HEK293 (cell line): ENCODE results near the gene SIX3.

Experiments used
- BCL11A ChIP-seq: fragments of 450-650 bp; formaldehyde crosslinking; IDR thresholded peaks from 2 replicates; pipeline ENCODE4 v1.5.1; 2016; ENCODE audit warnings: low read depth, missing biosample characterization, missing genetic modification characterization
- SETDB1 ChIP-seq: IDR thresholded peaks from one replicate; pipeline ENCODE4 v1.6.1; 2017; ENCODE audit warnings: mild to moderate bottlenecking, low read length, moderate library complexity, mixed read lengths; ENCODE audit not compliant: insufficient read length
- TCF7L2 ChIP-seq: IDR thresholded peaks from 2 replicates; pipeline ENCODE4 v1.6.1; 2011; ENCODE audit warnings: low read depth, mild to moderate bottlenecking, inconsistent platforms, low read length, moderate library complexity, borderline replicate concordance
- YY1 ChIP-seq: fragments of 450-650 bp; formaldehyde crosslinking; IDR thresholded peaks from 2 replicates; pipeline ENCODE4 v1.5.1; 2018; ENCODE audit warnings: missing biosample characterization, missing genetic modification characterization
- ZNF140 ChIP-seq: fragments of 450-650 bp; formaldehyde crosslinking; IDR thresholded peaks from 2 replicates; pipeline ENCODE4 v1.5.1; 2016; ENCODE audit warnings: missing biosample characterization, missing genetic modification characterization
- ZNF768 ChIP-seq: fragments of 450-650 bp; formaldehyde crosslinking; IDR thresholded peaks from 2 replicates; pipeline ENCODE4 v1.5.1; 2018; ENCODE audit warnings: missing biosample characterization, mild to moderate bottlenecking, missing genetic modification characterization
- TF ChIP-seq, protein P1 (sequence below): fragments of 450-650 bp; formaldehyde crosslinking; IDR thresholded peaks from 2 replicates; pipeline ENCODE4 v1.5.1; 2016; ENCODE audit warnings: missing biosample characterization, missing genetic modification characterization
- TF ChIP-seq, protein P2 (sequence below): IDR thresholded peaks from 2 replicates; pipeline ENCODE4 v1.6.1; 2011; ENCODE audit warnings: mild to moderate bottlenecking, low read depth, low read length, borderline replicate concordance
- TF ChIP-seq, protein P3 (sequence below): fragments of 450-650 bp; formaldehyde crosslinking; IDR thresholded peaks from 2 replicates; pipeline ENCODE4 v1.5.1; 2016; ENCODE audit warnings: missing biosample characterization, missing genetic modification characterization
- TF ChIP-seq, protein P4 (sequence below): fragments of 450-650 bp; formaldehyde crosslinking; IDR thresholded peaks from 2 replicates; pipeline ENCODE4 v1.5.1; 2016; ENCODE audit warnings: missing biosample characterization, missing genetic modification characterization

DNA sequence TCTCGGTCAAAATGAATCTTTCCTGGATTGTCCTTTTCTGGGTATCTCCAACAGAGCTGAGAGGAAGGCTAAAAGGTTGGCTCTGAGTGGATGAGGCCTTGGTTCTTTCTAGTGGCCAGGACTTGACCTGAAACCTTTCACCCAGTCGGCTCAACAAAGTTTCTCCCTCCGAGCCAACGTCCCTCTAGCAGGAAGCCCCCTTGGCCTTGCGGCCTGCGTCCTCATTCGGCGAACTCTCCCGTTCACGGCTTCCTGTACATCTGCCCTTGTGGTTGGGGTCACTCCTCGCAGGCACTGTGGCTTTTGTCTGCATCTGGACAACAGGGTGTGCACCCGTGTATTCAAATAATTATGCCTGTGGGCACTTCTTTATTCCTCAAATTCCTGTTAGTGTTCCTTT, 9.4 kb upstream of the SIX3 start:
- TF ChIP-seq, protein P1, sequence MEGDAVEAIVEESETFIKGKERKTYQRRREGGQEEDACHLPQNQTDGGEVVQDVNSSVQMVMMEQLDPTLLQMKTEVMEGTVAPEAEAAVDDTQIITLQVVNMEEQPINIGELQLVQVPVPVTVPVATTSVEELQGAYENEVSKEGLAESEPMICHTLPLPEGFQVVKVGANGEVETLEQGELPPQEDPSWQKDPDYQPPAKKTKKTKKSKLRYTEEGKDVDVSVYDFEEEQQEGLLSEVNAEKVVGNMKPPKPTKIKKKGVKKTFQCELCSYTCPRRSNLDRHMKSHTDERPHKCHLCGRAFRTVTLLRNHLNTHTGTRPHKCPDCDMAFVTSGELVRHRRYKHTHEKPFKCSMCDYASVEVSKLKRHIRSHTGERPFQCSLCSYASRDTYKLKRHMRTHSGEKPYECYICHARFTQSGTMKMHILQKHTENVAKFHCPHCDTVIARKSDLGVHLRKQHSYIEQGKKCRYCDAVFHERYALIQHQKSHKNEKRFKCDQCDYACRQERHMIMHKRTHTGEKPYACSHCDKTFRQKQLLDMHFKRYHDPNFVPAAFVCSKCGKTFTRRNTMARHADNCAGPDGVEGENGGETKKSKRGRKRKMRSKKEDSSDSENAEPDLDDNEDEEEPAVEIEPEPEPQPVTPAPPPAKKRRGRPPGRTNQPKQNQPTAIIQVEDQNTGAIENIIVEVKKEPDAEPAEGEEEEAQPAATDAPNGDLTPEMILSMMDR = no peak
- TF ChIP-seq, protein P2, sequence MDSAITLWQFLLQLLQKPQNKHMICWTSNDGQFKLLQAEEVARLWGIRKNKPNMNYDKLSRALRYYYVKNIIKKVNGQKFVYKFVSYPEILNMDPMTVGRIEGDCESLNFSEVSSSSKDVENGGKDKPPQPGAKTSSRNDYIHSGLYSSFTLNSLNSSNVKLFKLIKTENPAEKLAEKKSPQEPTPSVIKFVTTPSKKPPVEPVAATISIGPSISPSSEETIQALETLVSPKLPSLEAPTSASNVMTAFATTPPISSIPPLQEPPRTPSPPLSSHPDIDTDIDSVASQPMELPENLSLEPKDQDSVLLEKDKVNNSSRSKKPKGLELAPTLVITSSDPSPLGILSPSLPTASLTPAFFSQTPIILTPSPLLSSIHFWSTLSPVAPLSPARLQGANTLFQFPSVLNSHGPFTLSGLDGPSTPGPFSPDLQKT = no peak
- TF ChIP-seq SETDB1 (no peak), TCF7L2 (no peak), YY1 (no peak), ZNF140 (no peak), ZNF768 (no peak), BCL11A (tag by site-specific recombination) (no peak)
- TF ChIP-seq, protein P3, sequence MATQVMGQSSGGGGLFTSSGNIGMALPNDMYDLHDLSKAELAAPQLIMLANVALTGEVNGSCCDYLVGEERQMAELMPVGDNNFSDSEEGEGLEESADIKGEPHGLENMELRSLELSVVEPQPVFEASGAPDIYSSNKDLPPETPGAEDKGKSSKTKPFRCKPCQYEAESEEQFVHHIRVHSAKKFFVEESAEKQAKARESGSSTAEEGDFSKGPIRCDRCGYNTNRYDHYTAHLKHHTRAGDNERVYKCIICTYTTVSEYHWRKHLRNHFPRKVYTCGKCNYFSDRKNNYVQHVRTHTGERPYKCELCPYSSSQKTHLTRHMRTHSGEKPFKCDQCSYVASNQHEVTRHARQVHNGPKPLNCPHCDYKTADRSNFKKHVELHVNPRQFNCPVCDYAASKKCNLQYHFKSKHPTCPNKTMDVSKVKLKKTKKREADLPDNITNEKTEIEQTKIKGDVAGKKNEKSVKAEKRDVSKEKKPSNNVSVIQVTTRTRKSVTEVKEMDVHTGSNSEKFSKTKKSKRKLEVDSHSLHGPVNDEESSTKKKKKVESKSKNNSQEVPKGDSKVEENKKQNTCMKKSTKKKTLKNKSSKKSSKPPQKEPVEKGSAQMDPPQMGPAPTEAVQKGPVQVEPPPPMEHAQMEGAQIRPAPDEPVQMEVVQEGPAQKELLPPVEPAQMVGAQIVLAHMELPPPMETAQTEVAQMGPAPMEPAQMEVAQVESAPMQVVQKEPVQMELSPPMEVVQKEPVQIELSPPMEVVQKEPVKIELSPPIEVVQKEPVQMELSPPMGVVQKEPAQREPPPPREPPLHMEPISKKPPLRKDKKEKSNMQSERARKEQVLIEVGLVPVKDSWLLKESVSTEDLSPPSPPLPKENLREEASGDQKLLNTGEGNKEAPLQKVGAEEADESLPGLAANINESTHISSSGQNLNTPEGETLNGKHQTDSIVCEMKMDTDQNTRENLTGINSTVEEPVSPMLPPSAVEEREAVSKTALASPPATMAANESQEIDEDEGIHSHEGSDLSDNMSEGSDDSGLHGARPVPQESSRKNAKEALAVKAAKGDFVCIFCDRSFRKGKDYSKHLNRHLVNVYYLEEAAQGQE = no peak
- TF ChIP-seq, protein P4, sequence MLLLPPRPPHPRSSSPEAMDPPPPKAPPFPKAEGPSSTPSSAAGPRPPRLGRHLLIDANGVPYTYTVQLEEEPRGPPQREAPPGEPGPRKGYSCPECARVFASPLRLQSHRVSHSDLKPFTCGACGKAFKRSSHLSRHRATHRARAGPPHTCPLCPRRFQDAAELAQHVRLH = no peak
